ENCODE measurements around the gene ZNF311. TPM values are rescaled to one million over a fixed set of nuclear protein-coding genes. Genes with fewer than 3 reads are reported as not detected.

The ZNF311 gene
- total RNA-seq = 0.30 and 0.32 TPM in 2 replicates

DNA sequence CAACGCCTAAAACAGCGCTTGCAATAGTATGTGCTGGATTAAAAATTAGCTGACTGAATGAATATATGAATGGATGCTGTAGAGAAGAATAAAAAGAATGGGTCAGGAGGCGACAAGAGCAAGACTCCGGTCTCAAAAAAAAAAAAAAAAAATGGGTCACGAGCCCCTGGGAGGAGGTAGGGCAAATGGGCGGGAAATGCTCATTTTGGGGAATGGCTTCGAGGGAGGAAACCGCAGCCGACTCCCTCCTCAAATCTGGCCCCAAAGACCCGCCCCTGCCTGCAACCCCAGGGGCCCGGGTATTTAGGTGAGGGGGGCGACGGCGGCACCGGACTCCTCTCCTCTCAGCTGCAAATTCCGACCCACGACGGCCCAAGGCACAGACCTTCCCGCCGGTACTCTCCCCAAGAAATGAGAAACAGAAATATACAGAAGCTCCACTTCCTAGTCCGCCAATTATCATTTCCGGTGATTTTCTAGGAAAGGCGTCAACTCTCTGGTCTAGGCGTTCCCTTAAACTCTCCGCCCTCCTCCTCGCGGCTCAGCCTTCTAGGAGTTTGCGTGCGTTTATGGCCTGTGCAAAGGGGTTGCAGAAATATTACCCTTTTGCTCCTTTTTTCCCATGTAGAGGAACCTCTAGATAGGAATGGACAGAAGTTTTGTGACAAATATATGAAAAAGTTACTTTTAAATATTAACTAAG, at the start of gene ZNF311:
TSS of gene ZNF311 (minus strand) at position 133 of the 703 bp plus-strand sequence. CDS start 1,361 bp downstream, outside the sequence.

DNA sequence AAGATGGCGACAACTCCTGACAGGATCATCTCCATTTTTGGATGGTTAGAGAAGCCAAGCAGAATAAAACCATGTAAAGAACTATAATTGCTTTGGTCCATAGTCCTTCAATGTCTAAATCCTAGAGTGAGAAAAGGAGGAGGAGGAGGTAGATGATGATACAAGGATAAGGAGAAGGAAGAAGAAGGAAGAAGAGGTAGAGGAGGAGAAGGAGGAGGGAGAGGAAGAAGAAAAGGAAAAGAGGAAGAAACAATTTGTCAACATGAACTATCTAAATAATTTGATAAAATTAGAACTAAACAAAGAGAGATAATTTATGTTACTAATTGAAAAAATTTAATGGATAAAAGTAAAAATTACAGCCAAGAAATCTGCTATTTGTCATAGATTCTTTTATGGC, 40.0 kb upstream of the ZNF311 start, which contains the start of gene OR2W1:
TSS of gene OR2W1 (minus strand) at position 101 of the 400 bp plus-strand sequence. CDS start at position 101, 0 bp downstream.

Other genes starting within 250 kb of the ZNF311 start
- 57.1 and 74.4 TPM in 2 replicates for gene TRIM27, start 81.3 kb downstream of the ZNF311 start, total RNA-seq
- gene OR2W1, start 39.9 kb upstream of the ZNF311 start, total RNA-seq = not detected in 2 replicates
- not detected in 2 replicates for gene OR2B3, start 82.0 kb upstream of the ZNF311 start, total RNA-seq
- gene OR2J1, start 94.2 kb upstream of the ZNF311 start, total RNA-seq = not detected in 2 replicates
- not detected in 2 replicates for gene OR2J3, start 102.7 kb upstream of the ZNF311 start, total RNA-seq
- not detected in 2 replicates for gene OR2J2, start 165.6 kb upstream of the ZNF311 start, total RNA-seq

Data from epithelial cell of umbilical artery (primary cell).